HG03025 (cell line): ENCODE measurements around the gene NELL1.
"Not testable (repeated sequence)": the region's sequence is repeated elsewhere in the genome, so short reads cannot be mapped to it uniquely, and the experiment has no call there.

Experiments
- ATAC-seq: cut with Tn5 transposase; IDR thresholded peaks from one replicate; pipeline ENCODE4 v1.9.1; 2021; ENCODE audit warnings: mild to moderate bottlenecking, moderate library complexity; ENCODE audit not compliant: unreplicated experiment, low FRiP score

The NELL1 gene

GRCh38 chr11:21169639-21170038 is 500.3 kb downstream of the NELL1 start:
- ATAC-seq: no peak

- no peak for ATAC-seq
Observed at GRCh38 chr11:21173476-21173875, 504.1 kb downstream of the NELL1 start.

GRCh38 chr11:21174781-21175180 is 505.4 kb downstream of the NELL1 start:
- no peak for ATAC-seq

DNA sequence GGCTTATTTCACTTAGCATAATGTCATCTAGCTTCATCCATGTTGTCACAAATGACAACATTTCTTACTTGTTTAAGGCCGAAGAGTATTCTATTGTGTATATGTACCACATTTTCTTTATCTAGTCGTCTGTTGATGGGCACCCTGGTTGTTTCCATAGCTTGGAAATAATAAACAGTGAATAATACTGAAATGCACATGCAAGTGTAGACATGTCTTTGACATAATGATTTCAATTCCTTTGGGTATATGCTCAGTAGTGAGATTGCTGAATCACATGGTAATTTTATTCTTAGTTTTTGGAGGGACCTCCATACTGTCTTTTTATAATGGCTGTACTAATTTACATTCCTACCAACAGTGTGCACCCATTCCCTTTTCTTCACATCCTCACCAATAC is 508.0 kb downstream of the NELL1 start:
- no peak for ATAC-seq

DNA sequence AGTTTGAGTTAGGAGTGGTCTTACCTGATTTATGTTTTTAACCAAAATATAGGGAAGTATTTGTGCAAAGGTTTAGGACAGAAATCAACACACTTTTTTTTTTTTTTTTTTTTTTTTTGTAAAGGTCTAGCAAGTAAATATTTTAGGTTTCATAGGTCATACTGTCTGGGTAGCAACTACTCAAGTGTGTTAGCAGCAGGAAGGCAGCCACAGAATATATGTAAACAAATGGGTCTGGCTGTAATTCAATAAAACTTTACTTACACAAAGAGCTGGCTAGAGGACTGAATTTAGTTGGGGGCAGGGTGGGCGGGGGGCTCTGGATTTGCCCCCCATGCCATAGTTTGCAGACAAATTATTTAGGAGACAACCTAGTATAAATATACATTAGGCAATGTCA is 510.4 kb downstream of the NELL1 start:
- ATAC-seq: no peak

- no peak for ATAC-seq
Observed at GRCh38 chr11:21180182-21180581, 510.8 kb downstream of the NELL1 start.

- ATAC-seq: no peak
Observed at GRCh38 chr11:21185959-21186358, 516.6 kb downstream of the NELL1 start.

DNA sequence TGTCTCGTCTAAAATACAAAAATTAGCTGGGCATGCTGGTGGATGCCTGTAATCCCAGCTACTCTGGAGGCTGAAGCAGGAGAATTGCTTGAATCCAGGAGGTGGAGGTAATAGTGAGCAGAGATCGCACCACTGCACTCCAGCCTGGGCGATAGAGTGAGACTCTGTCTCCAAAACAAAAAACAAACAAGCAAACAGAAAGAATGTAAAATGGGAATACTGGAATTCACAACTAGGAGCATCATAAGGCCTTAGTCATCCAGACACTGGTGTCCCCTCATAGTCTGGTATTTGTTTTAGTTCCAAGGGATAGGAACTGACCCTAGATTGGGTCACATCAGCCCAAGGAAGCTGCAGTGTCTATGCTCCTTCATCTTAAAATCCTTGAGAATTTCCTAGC is 520.8 kb downstream of the NELL1 start:
- ATAC-seq: no peak

DNA sequence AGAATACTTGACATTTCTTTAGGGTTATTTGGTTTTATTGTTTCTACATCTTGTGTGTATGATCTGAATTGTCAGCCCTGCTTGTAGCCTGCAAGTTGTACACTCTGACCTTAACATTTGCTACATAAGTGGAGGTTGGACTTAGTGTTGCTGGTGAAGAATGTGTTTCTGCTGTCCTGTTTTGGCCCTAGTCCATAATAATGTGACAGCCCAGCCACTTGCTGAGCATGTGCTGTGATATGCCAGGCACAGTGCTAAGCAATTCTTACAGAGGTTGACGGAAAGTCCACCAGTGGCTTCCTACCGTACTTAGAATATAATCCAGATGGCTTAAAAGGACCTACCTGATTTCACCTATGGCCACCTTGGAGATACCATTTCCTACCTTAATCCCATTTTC is 526.6 kb downstream of the NELL1 start:
- no peak for ATAC-seq

DNA sequence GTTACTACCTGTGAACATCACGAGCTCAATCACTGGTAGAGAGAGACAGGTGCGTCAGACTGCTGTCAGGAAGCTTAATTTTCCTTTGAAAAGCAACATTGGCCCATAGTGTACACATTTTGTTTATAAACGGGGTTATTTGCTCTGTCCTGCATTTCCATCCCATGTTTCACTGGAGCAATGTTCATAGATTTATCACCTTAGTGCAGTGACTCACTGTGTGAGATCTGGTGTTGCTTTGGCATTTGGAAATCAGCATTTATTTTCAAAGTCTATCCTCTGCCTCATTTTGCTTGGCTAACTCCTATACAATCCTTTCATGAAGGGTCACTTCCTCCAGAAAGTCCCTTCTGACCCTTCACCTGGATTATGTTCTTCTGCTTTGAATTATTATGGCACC is 529.1 kb downstream of the NELL1 start:
- ATAC-seq: no peak

- no peak for ATAC-seq
Observed at GRCh38 chr11:21205205-21205604, 535.8 kb downstream of the NELL1 start.

DNA sequence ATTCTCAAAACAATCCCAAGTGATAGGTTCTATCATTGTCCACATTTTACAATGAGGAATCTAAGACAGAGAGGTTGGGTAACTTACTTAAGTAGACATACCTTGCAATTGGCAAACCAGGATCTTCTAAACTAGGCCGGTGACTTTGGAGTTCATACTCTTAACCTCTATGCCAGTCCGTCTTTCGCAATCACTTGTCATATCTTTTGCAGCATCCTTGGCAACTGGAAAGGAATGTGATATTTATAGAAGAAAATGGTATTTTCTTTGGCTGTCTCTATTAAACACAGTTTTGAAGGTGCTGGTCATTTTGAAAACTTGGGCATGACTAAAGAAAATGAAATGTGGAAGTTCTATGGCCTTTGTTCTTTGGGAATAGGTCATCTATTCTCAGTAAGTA is 556.5 kb downstream of the NELL1 start:
- no peak for ATAC-seq

- ATAC-seq: no peak
Observed at GRCh38 chr11:21229224-21229623, 559.8 kb downstream of the NELL1 start.

DNA sequence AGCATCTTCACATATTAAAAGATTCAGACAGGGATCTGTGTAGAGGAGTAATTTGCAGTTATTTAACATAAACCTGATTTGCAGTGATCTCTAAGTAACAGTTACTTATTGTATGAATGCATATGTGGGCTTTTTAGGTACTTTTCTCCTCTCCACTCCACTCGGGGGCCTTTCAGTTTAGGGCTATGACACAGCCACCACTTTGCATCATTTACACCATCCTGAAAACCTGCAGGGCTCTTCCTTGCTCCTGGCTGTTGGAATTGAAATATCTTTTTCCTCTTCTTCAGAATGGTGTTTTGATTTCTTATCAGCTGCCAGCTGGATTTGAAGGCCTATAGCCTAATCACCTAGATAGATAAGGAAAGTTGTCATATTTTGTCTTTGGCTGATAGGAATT is 580.8 kb downstream of the NELL1 start:
- ATAC-seq: no peak

DNA sequence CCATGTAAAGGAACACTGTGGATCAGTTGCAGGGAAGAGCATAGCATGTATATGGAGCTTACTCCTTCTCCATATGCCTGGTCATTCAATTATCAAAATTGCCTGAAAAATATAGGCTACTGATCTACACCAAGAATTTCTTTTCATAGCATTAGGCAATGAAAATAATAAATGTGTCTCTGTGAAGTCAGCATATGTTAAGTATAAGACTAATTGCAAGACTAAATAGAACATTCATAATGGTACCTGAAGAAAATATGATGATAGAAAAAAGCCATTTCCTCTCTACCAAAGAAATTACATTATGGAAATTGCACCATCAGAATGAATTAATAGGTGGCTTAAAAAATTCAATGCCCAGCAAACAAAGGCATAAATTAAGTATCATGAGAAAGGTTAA is 584.7 kb downstream of the NELL1 start:
- ATAC-seq: no peak

DNA sequence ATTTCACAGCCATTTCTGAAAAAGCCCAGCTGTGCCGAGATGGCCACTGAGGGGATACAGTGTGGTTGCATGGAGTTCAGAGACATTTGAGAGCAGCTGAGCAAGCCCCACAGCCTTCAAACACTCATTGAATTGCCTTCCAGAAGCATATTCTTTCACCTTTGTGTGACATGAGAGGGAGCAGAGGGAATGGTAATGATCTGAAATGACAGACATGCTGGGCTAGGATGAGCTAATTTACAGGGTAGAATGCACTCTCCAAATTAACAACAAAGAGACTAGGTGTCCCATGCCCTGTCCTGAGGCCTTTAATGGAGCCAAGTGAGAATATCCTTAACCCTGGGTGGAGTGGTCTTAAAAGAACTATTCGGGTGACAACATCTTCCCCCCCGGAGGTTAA is 585.4 kb downstream of the NELL1 start:
- no peak for ATAC-seq

GRCh38 chr11:21257461-21257860 is 588.1 kb downstream of the NELL1 start:
- ATAC-seq: no peak

DNA sequence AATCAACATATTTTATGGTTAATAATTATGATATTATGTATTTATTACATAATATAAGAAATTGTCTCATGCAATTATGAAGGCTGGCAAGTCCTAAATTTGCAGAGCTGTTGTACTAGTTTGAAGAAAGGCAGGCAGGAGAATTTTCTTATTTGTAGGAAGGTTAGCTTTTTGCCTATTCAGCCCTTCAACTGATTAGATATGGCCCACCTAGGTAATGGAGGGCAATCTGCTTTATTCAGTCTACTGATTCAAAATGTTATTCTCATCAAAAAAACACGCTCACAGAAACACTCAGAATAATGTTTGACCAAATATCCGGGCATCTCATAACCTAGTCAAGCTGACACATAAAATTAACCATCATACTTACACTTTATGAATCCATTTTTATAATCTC is 589.0 kb downstream of the NELL1 start:
- no peak for ATAC-seq

DNA sequence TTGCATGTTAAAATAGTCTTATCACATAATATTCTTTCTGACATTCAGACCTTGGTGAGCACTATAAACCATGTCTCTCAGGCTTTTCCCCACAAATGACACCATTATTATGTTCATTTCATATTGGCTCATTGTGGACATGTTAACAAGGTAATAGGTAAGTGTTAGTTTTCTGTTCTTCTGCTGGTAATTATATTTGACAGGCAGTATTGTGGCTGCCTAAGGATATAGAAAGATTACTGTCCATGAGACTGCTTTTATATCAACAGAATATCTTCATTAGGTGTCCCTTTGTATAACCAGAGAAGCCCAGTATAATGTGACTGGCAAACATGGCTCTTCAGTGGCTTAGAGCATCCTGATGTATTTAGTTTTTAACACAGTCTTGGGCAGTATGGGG is 590.7 kb downstream of the NELL1 start:
- ATAC-seq: no peak

GRCh38 chr11:21262992-21263391 is 593.6 kb downstream of the NELL1 start:
- ATAC-seq: no peak

DNA sequence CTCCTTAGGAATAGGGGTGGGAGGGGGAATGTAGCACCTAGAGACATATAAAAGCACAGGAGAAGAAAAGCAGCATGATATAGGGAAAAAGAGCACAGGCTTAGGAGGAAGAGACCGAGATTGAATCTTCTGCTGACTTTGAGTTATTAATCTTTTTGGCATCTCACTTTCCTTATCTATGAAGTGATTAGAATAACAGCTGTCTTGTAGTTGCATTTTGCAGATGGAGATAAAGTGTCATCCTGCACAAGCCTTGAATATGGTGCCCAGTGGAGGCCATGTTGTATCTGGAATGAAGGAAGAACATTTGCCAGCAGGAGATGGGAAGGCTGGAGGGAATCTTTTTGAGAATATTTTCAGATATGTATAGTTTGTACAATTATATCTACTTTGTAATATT is 594.7 kb downstream of the NELL1 start:
- ATAC-seq: no peak

DNA sequence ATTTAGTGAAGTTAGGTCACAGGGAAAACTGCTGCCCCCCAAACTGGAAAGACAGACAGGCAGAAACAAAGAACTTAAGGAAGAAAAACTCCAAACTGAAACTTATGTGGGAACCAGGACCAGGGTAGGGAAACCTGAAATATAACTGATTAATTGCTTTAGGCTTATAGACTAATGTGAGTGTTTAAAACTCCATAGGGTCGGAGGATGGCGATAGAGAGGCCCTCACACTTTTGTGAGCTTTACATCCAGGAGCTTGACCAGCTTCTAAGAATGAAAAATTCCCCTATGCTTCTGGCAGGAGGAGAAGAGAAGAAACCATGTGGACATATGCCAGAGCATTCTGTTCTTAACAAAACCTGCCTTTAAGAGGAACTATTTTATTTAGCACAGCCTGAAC is 598.6 kb downstream of the NELL1 start:
- no peak for ATAC-seq

GRCh38 chr11:21272139-21272538 is 602.8 kb downstream of the NELL1 start:
- not testable (repeated sequence) for ATAC-seq

- no peak for ATAC-seq
Observed at GRCh38 chr11:21278840-21279239, 609.5 kb downstream of the NELL1 start.
